A172 (cell line): ENCODE measurements around the gene SEPTIN1. TPM values are rescaled to one million over a fixed set of nuclear protein-coding genes. Genes with fewer than 3 reads are reported as not detected.
"Not testable (repeated sequence)": the region's sequence is repeated elsewhere in the genome, so short reads cannot be mapped to it uniquely, and the experiment has no call there.

ENCODE experiments used
- DNase-seq: peaks from one replicate; pipeline ENCODE4 v3.0.0-alpha.2; 2015; ENCODE audit warnings: low spot score
- total RNA-seq: library from RNA; depleted of rRNA; stranded (reverse); fragments of >200 nt; shearing (Covaris generic); gene quantifications from 2 replicates; pipeline ENCODE4 v1.2.3, GENCODE V29; 2014

The SEPTIN1 gene
- total RNA-seq, 1 experiment from 2014 or later = not detected

DNA sequence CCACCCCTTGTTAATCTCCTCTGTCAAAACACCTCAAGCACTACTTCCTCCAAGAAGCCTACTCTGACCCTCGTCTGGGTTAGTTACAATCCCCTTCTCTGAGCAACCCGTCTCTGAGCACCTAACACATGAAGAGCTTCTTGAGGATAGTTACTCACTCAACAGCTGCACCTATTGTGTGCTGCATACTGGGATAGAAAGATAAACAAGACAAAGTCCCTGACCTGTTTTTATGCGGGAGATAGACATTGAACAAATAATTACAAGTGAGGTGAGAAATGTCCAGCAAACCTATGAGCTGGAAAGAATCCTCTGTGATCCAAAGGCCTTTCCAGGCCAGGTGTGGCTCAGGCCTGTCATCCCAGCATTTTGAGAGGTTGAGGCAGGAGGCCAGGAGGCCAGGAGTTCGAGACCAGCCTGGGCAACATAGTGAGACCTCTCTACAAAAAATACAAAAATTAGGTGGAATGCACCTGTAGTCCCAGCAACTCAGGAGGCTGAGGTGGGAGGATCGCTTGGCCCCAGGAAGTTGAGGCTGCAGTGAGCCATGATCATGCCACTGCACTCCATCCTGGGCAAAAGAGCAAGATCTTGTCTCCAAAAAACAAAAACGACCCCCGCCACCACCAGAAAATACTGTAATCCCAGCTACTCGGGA is 19.5 kb upstream of the SEPTIN1 start:
- DNase-seq = no peak

DNA sequence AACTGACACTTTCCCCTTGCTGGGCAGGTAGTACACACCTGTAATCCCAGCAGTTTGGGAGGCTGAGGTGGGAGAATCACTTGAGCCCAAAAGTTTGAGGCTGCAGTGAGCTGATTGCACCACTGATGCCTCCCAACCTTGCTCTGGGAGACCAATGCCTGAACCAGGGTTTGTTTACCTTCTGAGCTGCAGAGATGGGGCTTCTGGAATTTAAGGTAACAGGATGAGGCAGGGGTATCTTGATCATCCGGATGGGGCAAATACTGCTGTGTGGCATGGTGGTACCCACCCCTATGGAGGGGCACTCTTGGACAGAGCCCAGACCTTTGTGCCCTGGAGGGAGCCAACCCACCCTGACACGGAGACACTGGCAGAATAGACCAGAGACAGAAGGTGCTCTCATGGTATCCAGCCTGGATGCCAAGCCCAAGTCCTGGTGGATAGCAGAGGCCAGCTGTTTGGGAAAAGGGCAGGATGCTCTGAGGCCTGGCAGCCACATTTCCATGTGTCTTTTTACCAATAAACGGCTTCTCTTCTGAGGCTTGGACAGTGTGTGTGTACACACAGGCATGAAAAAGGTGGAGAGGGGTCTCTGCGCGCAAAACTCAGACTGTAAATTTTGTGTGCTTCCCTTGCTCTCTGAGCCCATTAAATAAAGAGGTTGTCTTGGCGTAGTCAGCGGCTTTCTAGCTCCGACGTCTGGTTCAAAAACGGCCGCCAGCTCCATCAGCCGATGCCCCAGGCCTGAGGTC is 17.2 kb upstream of the SEPTIN1 start:
- DNase-seq = no peak

- DNase-seq = no peak
Observed at GRCh38 chr16:30398661-30399434, 16.5 kb upstream of the SEPTIN1 start.

GRCh38 chr16:30397776-30398660 is 15.7 kb upstream of the SEPTIN1 start:
- no peak for DNase-seq

- DNase-seq = no peak
Observed at GRCh38 chr16:30397056-30397455, 14.7 kb upstream of the SEPTIN1 start.

DNA sequence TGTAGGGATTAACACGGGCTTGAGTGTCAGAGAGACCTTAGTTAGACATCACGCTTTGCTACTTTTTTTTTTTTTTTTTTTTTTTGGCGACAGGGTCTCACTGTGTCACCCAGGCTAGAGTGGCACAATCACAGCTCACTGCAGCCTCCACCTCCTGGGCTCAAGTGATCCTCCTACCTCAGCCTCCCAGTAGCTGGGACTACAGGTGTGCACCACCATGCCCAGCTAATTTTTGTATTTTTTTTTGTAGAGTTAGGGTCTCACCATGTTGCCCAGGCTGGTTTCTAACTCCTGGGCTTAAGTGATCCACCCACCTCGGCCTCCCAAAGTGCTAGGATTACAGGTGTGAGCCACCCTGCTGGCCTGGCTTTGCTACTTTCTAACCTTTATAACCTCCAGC is 14.3 kb upstream of the SEPTIN1 start:
- DNase-seq = not testable (repeated sequence)

- DNase-seq = peak; percentile 59
Observed at GRCh38 chr16:30395992-30396585, 13.7 kb upstream of the SEPTIN1 start.

- peak; percentile 68 for DNase-seq
Observed at GRCh38 chr16:30395155-30395991, 13.0 kb upstream of the SEPTIN1 start, which contains the start of gene ZNF48. TSS of gene ZNF48 (plus strand) at chr16:30395420. CDS start at chr16:30395795, 375 bp downstream.

- DNase-seq = peak; percentile 33
Observed at GRCh38 chr16:30394592-30395154, 12.3 kb upstream of the SEPTIN1 start.

- no peak for DNase-seq
Observed at GRCh38 chr16:30383521-30383920, 1.2 kb upstream of the SEPTIN1 start.

DNA sequence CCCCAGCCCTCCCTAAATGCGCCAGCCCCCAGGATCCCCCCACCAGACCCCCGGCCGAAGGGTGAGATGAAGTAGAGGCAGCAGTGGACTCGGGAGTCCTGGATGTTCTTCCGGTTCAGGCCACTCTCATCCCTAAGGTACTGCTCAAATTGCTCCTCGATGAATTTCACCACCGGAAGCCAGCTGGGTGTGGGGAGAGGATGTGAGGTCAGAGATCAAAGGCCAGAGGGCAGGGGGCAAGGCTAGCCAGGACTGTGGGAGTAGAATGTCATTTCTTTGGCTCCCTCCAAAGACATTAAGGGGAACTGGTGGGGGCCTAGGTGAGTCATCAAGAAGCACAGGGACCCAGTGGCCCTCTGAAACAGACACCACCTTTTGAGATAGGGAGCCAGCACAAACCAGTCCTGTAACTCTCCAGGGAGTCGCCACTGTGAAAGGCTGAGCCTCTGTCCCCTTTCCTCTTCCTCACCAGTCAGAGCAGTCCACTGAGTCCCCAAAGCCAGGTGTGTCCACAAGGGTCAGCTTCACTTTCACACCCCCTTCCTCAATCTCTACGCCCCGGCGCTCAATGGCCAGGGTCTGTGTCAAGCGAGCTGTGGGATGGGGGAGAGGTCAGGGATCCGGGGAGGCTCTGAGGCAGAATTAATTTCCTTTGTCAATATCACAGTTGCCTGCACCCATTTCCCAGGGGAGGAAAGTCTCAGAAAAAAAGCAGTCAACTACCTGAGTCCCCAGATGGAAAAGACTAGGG is 895 bp downstream of the SEPTIN1 start:
- DNase-seq = no peak

DNA sequence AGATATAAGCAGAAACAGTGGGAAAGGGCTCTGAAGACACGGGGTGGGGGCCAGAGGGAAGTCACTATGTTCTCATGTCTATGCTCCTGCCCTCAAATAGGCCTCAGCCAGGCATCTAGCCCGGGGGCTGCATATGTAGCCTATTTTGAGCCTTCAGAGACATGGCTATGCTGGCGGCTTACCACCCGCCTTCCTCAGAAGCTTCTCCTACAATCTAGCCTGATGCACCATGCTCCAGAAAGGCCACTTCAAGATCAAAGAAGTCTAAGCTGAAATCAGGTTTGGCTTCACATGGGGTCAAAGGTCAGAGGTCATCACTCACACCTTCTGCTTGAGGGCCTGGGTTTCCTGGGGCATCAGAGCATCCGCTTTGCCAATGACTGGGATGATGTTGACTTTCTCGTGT is 1.6 kb downstream of the SEPTIN1 start:
- no peak for DNase-seq

GRCh38 chr16:30380072-30380802 is 2.1 kb downstream of the SEPTIN1 start:
- no peak for DNase-seq

DNA sequence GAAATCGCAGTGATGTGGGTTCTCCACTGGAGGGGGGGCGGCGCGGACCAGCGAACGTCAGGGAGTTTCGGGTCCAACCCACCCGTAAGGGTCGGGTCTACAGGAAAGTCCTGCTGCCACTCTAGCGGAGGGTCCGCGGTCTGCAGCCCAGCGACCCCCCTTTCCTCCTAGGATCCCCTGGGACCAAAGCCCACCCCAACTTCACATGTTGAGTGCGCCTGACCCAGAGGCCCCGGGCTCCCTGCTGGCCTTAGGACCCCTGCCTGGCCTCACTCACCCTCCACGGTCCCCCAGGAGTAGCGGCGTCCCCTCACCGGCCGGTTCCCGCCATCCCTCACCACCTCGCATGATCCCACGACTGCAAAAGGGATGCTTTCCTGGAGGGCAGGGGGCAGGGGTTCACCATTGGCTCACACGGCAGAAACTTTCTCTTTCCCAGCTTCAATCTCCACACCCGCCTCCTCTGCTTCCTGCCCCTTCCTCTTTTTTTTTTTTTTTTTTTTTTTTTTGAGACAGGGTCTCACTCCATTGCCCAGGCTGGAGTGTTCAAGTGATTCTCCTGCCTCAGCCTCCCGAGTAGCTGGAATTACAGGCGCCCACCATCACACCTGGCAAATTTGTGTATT is 3.1 kb downstream of the SEPTIN1 start:
- DNase-seq = no peak

- DNase-seq = peak; percentile 96
Observed at GRCh38 chr16:30378236-30379157, 3.9 kb downstream of the SEPTIN1 start.

- peak; percentile 67 for DNase-seq
Observed at GRCh38 chr16:30377812-30378235, 4.5 kb downstream of the SEPTIN1 start.
